NCI-H2196 treated with DMSO at 0.1 percent for 48 hours (cell line): Measurements from ENCODE around the gene METTL16.
A peak's percentile ranks its signal among the peaks of the same experiment; 100 is the strongest.
"Not testable (repeated sequence)": the region's sequence is repeated elsewhere in the genome, so short reads cannot be mapped to it uniquely, and the experiment has no call there.

Source experiments
- DNase-seq: peaks from one replicate; lab custom pipeline; 2025; ENCODE audit not compliant: unreplicated experiment; lab: John Stamatoyannopoulos, UW

Gene METTL16

GRCh38 chr17:2452216-2452750 is 59.4 kb downstream of the METTL16 start:
- no peak for DNase-seq

- DNase-seq, result no peak
Observed at GRCh38 chr17:2450016-2450650, 61.6 kb downstream of the METTL16 start.

GRCh38 chr17:2449486-2449885 is 62.2 kb downstream of the METTL16 start:
- no peak for DNase-seq

- DNase-seq, result not testable (repeated sequence)
Observed at GRCh38 chr17:2447479-2447878, 64.2 kb downstream of the METTL16 start.

GRCh38 chr17:2445638-2446037 is 66.0 kb downstream of the METTL16 start:
- DNase-seq, result no peak

GRCh38 chr17:2444382-2444781 is 67.3 kb downstream of the METTL16 start:
- DNase-seq, result no peak

- DNase-seq, result no peak
Observed at GRCh38 chr17:2442166-2442565, 69.5 kb downstream of the METTL16 start.

GRCh38 chr17:2440930-2441329 is 70.8 kb downstream of the METTL16 start:
- no peak for DNase-seq

GRCh38 chr17:2439997-2440396 is 71.7 kb downstream of the METTL16 start:
- DNase-seq, result not testable (repeated sequence)

GRCh38 chr17:2438823-2439222 is 72.9 kb downstream of the METTL16 start:
- DNase-seq, result no peak

GRCh38 chr17:2436316-2436905 is 75.3 kb downstream of the METTL16 start:
- peak; percentile 45 for DNase-seq

- DNase-seq, result peak; percentile 27
Observed at GRCh38 chr17:2435862-2436261, 75.8 kb downstream of the METTL16 start.

GRCh38 chr17:2435181-2435741 is 76.4 kb downstream of the METTL16 start:
- DNase-seq, result no peak

GRCh38 chr17:2433696-2434095 is 78.0 kb downstream of the METTL16 start:
- no peak for DNase-seq

GRCh38 chr17:2427910-2428309 is 83.8 kb downstream of the METTL16 start:
- DNase-seq, result no peak

- DNase-seq, result no peak
Observed at GRCh38 chr17:2427215-2427614, 84.5 kb downstream of the METTL16 start.

- no peak for DNase-seq
Observed at GRCh38 chr17:2423271-2423670, 88.4 kb downstream of the METTL16 start.

GRCh38 chr17:2421315-2422147 is 90.2 kb downstream of the METTL16 start:
- DNase-seq, result no peak

- no peak for DNase-seq
Observed at GRCh38 chr17:2420176-2420575, 91.5 kb downstream of the METTL16 start.

- no peak for DNase-seq
Observed at GRCh38 chr17:2419486-2419885, 92.2 kb downstream of the METTL16 start.

- DNase-seq, result no peak
Observed at GRCh38 chr17:2418572-2418971, 93.1 kb downstream of the METTL16 start.
